ENCODE data around the gene PINK1.
"Not testable (repeated sequence)": the region's sequence is repeated elsewhere in the genome, so short reads cannot be mapped to it uniquely, and the experiment has no call there.

Gene PINK1

GRCh38 chr1:20633190-20634064, at the start of gene PINK1:
PINK1 (plus strand) TSS chr1:20633458; CDS start chr1:20633549, 91 bp downstream.
- peak; percentile 68 for DNase-seq

GRCh38 chr1:20584890-20585289, 48.4 kb upstream of the PINK1 start:
- DNase-seq: no peak

- DNase-seq: no peak
Measured at GRCh38 chr1:20586953-20587660, 46.2 kb upstream of the PINK1 start.

- DNase-seq: no peak
Measured at GRCh38 chr1:20587661-20588053, 45.6 kb upstream of the PINK1 start.

GRCh38 chr1:20588634-20589225, 44.5 kb upstream of the PINK1 start, which contains the start of gene CDA:
CDA (plus strand) TSS chr1:20589097; CDS start chr1:20589130, 33 bp downstream.
- DNase-seq: no peak

- no peak for DNase-seq
Measured at GRCh38 chr1:20589331-20590278, 43.7 kb upstream of the PINK1 start.

- DNase-seq: no peak
Measured at GRCh38 chr1:20590306-20590777, 42.9 kb upstream of the PINK1 start.

GRCh38 chr1:20593756-20594155, 39.5 kb upstream of the PINK1 start:
- no peak for DNase-seq

GRCh38 chr1:20594746-20595145, 38.5 kb upstream of the PINK1 start:
- no peak for DNase-seq

GRCh38 chr1:20596106-20596505, 37.2 kb upstream of the PINK1 start:
- DNase-seq: no peak

GRCh38 chr1:20597650-20598049, 35.6 kb upstream of the PINK1 start:
- DNase-seq: no peak

GRCh38 chr1:20600156-20600555, 33.1 kb upstream of the PINK1 start:
- DNase-seq: no peak

- no peak for DNase-seq
Measured at GRCh38 chr1:20601129-20601825, 32.0 kb upstream of the PINK1 start.

- no peak for DNase-seq
Measured at GRCh38 chr1:20602851-20603450, 30.3 kb upstream of the PINK1 start.

GRCh38 chr1:20603504-20604464, 29.5 kb upstream of the PINK1 start:
- DNase-seq: no peak

- DNase-seq: no peak
Measured at GRCh38 chr1:20604678-20605077, 28.6 kb upstream of the PINK1 start.

GRCh38 chr1:20606801-20607570, 26.3 kb upstream of the PINK1 start:
- DNase-seq: not testable (repeated sequence)

GRCh38 chr1:20609541-20609940, 23.7 kb upstream of the PINK1 start:
- DNase-seq: no peak

GRCh38 chr1:20610970-20611369, 22.3 kb upstream of the PINK1 start:
- no peak for DNase-seq

Measured in cortex of kidney (tissue), 1 donor.